HG02973 (cell line): ENCODE measurements around the gene DCST2.

Experiments
- ATAC-seq: cut with Tn5 transposase; IDR thresholded peaks from one replicate; pipeline ENCODE4 v1.9.1; 2021; ENCODE audit warnings: moderate library complexity; ENCODE audit not compliant: unreplicated experiment

DCST2 gene

DNA sequence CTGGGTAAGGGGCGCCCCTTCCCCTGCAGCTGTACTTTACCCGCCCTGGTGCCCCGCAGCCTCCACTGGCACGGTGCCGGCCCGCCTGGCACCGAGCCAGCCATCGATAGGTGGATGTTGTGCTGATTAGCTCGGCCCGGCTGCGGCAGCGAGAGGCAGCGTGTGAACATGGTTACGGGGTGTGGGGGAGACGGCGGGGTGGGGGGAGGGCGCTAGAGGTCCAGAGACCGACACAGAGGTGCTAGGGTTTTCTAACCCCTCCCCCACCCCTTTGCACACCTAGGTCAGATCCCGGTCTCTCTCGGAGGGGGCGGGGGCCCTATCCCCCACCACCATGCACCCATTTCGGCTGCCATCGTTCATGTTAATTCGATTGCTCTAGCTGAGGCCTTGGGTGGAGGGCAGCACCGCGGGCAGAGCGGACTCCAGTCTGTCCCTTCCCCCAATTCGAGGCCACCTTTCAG, 36.6 kb upstream of the DCST2 start:
- no peak for ATAC-seq

GRCh38 chr1:155069551-155070157, 36.1 kb upstream of the DCST2 start:
- ATAC-seq: no peak

DNA sequence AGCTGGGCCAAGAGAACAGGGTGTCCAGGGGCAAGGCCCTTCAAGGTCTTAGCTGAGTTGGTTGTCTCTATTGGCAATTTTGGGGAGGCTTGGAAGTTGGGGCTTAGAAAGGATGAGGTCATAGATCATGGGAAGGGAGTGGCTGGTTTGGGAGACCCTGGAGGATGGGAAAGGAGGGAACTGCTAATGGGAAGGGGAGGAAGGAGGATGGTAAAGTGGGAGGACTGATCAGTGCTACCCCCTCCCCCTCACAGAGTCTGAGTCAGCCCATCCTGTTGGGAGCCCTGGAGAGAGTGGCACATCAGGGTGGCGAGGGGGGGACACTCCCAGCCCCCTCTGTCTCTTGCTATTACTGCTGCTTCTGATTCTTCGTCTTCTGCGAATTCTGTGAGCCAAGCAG, 35.0 kb upstream of the DCST2 start:
- ATAC-seq: no peak

DNA sequence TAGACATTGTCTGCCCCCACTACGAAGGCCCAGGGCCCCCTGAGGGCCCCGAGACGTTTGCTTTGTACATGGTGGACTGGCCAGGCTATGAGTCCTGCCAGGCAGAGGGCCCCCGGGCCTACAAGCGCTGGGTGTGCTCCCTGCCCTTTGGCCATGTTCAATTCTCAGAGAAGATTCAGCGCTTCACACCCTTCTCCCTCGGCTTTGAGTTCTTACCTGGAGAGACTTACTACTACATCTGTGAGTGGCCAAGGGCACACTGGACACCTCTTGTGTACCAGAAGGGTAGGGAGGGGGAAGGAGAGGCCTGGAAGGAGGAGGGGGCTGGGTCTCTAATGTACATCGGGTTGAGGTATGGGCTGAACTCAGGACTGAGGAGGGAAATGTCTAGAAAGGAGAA, 33.2 kb upstream of the DCST2 start:
- no peak for ATAC-seq

- no peak for ATAC-seq
Observed at GRCh38 chr1:155064832-155065429, 31.4 kb upstream of the DCST2 start.

- no peak for ATAC-seq
Observed at GRCh38 chr1:155064111-155064831, 30.7 kb upstream of the DCST2 start.

GRCh38 chr1:155063550-155064110, 30.0 kb upstream of the DCST2 start, which contains the start of gene EFNA4:
Gene EFNA4 (plus strand): TSS chr1:155063740. CDS start chr1:155063824, 84 bp downstream.
- peak; percentile 60 for ATAC-seq

DNA sequence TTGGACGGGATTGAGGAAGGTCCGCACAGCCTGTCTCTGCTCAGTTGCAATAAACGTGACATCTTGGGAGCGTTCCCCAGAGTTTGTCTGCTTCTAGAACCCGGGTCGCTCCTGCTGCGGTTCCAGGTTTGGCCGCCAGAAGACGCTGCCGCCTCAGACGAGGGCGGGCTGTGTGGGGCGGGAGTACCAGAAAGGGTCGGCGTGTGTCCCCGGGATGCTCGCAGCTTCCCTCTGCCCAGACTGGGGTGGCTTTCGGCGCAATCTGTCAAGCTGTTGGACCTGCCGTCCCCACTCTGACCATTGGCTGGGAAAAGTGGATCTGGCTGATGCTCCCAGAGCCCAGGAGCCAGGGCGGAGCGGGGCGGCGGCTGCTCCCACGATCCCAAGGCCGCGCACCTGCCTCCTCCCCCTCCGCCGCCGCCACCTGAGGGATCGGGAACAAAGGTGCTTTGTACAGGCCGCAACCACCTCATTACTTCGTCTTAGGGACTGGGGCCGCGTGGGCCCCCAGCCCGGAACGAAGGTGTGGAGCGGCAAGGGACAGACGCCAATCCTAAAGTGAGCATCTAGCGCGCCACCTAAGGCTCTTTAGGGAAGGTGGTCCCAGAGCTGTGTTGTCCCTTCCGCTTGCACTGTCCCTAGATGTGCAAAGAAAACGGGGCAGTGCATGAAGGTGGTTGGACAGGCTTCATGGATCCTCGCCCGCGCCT, 29.3 kb upstream of the DCST2 start:
- ATAC-seq: no peak

GRCh38 chr1:155062151-155062686, 28.6 kb upstream of the DCST2 start:
- no peak for ATAC-seq

GRCh38 chr1:155061381-155062150, 28.0 kb upstream of the DCST2 start:
- no peak for ATAC-seq

GRCh38 chr1:155060736-155061135, 27.2 kb upstream of the DCST2 start:
- no peak for ATAC-seq

DNA sequence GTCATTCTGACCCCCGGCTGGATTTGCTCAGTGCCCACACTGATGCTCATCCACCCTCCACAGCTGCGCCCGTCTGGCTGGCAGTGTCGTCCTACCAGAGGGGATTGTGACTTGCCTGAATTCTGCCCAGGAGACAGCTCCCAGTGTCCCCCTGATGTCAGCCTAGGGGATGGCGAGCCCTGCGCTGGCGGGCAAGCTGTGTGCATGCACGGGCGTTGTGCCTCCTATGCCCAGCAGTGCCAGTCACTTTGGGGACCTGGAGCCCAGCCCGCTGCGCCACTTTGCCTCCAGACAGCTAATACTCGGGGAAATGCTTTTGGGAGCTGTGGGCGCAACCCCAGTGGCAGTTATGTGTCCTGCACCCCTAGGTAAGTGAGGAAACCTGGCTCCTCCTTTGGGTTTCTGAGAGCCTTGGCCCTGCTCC, 24.2 kb upstream of the DCST2 start:
- ATAC-seq: no peak

DNA sequence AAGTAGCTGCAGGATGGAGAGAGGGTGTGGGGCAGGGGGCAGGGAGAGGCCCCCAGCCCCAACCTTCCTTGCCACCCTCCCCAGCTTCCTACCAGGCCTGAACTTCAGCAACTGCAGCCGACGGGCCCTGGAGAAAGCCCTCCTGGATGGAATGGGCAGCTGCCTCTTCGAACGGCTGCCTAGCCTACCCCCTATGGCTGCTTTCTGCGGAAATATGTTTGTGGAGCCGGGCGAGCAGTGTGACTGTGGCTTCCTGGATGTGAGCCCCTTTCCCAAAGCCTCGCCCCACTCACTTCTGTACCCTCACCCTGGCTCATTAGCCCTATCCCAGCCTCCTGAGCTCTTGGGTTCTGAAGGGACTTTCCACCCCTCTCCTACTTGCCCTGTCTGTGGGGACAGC, 23.5 kb upstream of the DCST2 start:
- ATAC-seq: no peak

DNA sequence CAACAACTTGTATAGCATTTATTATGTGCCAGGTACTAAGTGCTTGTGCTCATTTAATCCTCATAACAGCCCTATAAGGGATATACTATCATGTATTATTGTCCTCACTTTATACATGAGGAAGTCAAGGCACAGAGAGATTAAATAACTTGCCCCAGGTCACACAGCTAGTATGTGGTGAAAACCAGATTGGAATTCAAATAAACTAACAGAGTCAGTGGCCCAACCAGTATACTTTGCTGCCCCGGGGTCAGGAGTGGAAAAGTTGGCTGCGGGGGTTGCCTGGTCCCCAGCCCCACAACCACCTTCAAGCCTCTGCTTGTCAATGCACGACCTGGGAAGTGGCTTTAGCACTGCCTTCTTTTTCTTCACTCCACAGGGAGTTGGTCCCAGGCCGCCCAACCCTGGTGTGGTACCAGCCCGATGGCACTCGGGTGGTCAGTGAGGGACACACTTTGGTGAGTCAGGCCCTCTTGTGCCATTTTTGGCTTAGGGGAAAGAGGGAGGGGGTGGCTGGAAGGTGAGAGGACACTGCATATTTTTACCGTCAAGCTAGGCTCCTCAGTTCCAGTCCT, 20.0 kb upstream of the DCST2 start:
- ATAC-seq: no peak

DNA sequence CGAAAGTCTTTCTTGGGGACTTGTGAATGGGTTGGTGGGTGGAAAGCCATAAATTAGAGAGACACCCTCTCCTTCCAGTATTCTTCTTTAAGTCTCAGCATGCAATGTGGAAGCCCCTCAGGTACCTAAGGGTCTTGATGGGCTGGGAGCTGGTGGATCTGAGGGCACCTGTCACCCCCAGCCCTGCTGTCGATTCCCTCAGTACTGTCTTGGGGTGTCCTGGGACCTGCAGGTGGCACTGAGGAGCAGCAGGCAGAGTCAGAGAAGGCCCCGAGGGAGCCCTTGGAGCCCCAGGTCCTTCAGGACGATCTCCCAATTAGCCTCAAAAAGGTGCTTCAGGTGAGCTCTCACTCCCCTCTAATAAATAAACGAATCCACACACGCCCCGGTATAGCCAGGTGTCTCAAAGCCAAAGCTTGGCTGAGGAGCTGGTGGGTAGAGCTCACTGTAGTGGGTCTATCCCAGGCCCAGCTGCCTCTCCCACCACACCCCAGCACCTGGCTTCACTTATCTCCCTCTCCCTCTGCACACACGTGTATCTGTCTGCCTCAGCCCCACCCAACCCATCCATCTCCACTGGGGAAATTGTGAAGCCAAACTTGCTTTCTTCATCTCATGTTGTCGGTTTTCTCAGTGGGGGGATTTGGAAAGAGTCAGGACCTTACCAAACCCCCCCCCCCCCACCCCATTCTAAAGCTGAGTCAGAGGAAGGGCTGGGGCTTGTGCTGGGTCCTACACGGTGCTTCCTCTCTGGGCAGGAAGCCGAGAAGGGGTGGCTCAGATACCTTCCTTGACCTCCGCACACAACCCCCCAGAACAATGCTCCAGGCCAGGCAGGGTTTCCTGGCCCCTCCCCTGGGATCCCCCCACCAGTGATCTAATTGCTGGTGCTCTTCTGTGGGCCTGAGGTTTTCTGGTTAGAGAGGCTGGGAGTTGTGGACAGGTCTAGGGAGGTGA, 19.1 kb upstream of the DCST2 start:
- no peak for ATAC-seq

DNA sequence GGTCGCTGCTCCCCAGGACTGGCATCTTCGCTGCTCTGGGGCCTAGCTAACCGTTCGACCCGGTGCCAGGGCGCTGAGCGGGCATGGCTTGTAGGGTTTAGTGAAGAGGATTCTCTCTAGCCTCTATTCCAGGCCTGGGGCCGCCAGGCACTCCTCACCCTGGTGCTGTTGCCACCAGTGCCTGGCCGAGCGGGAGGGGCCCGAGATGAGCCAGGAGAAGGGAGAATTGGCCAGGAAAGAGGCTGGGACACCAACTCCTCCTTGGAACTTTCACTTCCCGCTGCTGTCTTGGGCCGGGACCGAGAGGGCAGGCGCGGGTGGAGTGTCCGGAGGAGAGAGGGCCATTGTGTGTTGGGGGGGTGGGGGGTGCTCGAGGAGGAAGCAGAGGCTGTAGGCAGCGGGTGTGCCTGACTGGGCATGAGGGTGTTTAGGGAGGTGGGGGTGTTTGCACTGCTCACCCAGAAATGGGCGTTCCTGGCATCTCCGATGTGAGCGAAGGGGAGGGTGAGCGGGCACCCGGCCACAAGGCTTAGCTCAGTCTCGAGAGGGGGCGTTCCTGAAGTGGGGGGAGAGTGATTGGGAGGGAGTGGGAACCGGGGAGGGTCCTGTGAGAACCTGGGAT, 18.3 kb upstream of the DCST2 start:
- no peak for ATAC-seq

GRCh38 chr1:155051342-155051776, 17.8 kb upstream of the DCST2 start:
- ATAC-seq: peak; percentile 13
